GM18519 (cell line): Measurements from ENCODE around the gene ECT2.
"Not testable (repeated sequence)": the region's sequence is repeated elsewhere in the genome, so short reads cannot be mapped to it uniquely, and the experiment has no call there.

Source experiments
- ATAC-seq: cut with Tn5 transposase; IDR thresholded peaks from one replicate; pipeline ENCODE4 v1.9.1; 2021; ENCODE audit warnings: mild to moderate bottlenecking, moderate library complexity; ENCODE audit not compliant: unreplicated experiment, low FRiP score

Gene ECT2, protein sequence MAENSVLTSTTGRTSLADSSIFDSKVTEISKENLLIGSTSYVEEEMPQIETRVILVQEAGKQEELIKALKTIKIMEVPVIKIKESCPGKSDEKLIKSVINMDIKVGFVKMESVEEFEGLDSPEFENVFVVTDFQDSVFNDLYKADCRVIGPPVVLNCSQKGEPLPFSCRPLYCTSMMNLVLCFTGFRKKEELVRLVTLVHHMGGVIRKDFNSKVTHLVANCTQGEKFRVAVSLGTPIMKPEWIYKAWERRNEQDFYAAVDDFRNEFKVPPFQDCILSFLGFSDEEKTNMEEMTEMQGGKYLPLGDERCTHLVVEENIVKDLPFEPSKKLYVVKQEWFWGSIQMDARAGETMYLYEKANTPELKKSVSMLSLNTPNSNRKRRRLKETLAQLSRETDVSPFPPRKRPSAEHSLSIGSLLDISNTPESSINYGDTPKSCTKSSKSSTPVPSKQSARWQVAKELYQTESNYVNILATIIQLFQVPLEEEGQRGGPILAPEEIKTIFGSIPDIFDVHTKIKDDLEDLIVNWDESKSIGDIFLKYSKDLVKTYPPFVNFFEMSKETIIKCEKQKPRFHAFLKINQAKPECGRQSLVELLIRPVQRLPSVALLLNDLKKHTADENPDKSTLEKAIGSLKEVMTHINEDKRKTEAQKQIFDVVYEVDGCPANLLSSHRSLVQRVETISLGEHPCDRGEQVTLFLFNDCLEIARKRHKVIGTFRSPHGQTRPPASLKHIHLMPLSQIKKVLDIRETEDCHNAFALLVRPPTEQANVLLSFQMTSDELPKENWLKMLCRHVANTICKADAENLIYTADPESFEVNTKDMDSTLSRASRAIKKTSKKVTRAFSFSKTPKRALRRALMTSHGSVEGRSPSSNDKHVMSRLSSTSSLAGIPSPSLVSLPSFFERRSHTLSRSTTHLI

DNA sequence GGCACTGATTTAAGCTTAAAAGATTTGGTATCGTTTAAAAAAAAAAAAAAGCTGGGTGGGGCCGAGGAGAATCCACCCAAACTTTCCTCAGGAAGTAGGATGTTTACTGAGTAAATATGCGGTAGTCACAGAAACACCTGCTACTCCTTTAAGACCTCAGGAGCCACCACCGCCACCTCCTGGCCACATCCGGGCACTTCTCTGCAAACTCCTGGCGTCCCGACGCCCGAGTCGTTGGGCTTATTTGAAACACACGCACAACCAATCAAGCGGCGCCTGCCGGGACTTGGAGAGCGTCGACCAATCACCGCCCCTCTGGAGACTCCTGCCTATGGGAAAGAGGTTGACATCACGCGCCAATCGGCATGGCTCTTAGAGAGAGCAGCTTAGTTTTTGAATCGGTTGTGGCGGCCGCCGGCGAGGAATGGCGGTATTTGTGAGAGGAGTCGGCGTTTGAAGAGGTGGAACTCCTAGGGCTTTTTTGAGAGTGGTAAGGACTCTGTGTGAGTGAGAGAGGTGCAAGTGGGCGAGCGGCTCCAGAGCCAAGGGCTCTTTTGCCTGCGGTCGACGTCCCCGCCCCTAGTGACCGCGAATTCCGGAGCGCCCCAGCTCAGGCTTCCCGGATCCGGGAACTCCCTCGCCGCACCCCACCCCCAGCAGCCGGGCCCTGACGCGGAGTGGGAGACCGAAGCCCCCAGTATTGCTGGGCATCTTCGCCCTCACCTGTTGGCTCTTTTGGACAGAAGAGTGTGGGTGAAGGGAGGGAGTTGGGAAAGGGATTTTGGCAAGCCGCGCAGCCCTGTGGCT, at the start of gene ECT2:
Gene ECT2 (plus strand): TSS at position 359 of the 807 bp plus-strand sequence. CDS start 3,805 bp downstream, outside the sequence.
- peak; percentile 96 for ATAC-seq

DNA sequence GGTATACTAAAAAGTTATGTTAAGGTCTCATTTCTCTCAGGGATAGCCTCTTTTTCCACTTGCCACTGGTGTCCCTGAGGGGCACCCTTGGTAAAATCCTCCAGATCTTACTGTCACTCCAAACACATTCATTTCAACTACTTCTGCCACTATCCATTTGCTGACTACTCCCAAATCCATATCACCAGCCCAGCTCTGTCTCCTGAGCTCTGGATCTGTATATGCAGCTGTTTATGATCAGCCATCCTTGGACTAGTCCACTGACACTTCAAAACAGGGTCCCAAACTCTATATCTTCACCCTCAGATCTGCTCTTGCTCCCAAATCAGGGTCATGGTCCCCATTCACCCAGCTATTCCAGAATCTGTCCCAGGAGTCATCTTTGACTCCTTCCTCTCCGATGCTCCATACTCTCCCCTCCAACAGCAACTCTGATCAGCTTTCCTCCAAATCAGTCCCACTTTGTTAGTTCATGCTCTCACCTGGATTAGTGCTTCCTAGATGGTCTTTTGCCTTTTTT, 49.5 kb upstream of the ECT2 start:
- ATAC-seq: no peak

DNA sequence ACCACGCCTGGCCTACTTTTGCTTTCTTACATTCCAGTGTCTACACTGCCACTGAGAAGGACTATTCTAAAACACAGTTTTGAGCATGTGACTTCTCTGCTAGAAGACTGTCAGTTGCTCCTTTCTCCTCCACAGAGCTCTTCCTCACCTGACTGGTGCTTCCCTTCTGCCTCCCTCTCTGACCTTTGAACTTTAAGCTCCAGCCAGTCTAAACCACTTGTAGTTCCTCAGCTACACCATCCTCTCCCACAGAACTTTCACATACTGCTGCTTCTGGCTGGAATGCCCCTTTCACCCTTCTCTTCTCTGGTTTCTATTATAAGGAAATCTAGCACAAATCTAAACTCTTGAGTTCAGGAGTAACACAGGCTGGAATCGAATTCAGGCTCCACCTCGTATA, 48.8 kb upstream of the ECT2 start:
- no peak for ATAC-seq

DNA sequence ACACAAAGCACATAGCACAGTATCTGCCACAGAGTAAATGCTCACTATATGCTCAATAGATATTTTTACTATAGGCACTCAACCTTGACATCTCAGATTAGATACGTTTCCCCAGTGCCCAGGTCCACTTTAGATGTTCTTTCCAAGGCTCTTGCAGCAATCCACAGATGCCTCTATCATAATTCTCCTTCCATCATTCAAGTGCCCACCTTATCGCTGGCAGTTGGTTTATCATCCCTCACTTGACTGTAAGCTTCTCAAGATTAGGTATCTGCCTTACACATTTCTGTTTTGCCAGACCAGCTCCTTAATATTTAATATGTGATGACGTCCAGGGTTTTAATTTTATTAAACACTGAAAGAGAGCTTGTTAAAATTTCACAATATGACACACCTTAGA, 48.3 kb upstream of the ECT2 start:
- no peak for ATAC-seq

DNA sequence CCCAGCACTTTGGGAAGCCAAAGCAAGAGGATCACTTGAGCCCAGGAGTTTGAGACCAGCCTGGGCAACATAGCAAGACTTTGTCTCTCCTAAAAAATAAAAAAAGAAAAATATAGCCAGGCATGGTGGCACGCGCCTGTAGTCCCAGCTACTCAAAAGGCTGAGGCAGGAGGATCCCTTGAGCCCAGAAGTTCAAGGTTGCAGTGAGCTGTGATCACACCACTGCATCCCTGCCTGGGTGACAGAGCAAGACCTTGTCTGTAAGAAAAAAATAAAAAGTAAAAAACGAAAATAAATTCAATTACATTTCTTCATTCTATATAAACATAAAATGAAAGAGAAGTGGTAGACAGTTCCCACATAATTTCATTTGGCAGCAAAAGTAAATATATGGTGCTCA, 47.8 kb upstream of the ECT2 start:
- not testable (repeated sequence) for ATAC-seq

DNA sequence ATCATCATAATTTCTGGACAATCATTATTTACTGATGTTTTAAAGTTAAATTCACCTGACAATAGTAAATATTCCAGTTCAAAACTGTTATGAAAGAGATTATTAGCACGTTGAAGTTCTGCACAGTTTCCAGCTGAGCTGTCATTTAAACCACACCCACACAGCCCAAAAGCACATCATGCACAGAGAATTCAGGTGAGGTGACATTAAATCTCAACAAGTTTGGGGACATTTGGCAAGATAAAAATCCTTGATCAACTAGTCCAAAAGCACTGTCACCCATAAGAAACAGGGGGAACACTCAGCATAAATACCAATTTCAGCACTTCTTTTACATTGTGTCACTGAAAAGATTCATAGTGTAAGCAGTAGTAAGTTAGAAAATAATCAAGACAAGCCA, 46.5 kb upstream of the ECT2 start:
- ATAC-seq: no peak

DNA sequence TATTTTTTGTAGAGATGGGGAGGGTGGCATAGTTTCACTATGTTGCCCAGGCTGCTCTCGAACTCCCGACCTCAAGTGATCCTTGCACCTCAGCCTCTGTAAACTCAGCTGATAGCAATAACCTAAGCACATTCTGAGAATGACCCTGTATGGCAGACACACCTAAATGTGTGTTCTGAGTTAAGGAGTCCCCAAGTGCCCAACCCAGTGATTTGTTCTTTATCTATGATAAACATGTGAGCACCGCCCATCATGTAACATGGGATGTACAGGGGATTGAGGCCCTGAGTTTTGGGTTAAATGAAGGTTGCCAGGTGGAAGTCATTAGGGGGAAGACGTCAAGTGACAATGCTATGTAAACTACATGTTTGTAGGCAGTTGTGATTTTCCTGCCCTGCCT, 45.4 kb upstream of the ECT2 start:
- ATAC-seq: no peak

DNA sequence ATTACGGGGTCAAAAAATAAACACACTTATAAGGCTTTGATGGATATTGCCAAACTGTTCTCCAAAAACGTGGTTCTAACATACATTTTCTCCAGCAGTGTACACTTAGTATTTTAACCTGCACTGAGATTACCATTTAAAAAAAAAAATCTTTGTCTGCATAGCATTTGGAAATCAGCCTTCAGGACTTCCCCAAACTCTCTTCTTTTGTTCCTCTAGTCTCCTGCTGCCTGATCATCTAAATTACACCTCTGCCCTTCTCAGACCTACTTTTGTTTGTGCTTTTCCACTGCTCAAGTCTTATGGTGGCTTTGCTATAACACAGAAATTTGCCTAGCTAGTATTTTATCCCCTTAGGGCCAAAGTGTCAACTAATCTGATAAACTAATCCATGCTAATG, 43.5 kb upstream of the ECT2 start:
- ATAC-seq: no peak

DNA sequence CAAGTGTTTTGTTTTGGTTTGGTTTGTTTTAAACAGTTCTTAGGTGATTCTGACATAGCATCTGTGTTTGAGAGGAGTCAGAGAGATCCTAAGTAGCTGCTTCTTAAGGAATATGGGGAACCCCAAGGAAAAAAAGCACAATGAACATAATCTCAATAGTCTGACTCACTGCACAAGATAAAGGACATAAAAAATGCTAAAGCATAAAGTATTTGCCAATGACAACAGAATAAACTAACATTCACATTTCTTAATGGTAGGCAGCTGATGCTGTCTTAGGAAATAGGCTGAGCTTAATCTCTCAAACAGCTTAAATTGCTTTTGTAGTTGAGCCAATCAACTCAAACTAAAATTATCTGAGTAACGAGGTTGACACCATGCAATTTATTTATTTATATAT, 42.6 kb upstream of the ECT2 start:
- ATAC-seq: no peak

DNA sequence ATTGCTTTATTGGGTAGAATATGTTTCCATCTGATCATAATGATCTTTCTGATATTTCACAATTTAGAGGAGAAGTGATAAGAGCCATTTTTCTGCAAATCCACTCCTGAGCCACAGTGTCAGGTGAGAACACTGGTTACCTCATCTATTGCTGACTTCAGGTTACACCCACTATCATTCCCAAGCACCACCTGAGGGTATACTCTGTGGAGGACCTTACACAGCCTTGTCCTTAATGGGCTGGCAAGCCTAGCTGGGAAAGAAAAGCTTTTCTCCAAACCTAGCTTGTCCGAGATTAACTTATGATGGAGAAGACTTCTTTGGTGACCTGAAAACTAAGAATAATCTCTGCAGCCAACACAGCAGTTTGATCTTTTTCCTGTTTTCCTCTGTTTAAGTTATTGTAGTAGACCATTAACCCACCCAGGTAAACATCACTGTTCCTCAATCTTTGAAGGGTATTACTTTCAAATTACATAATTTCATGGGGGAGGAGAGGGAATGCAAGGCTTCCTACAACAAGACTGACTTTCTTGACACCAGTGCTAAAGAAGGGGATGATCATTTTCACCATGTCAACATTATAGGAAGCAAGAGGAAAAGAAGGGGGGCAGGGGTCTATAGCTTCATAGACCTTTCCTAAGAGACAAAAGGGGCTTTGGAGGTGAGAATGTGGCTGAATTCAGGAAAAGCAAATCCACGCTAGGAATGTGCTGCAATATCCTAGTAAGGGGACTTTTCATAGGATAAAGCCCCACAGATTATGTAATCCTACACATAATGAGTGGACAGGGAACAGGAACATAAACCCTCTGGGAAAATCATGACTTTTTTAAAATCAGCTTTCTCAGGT, 41.4 kb upstream of the ECT2 start:
- no peak for ATAC-seq

DNA sequence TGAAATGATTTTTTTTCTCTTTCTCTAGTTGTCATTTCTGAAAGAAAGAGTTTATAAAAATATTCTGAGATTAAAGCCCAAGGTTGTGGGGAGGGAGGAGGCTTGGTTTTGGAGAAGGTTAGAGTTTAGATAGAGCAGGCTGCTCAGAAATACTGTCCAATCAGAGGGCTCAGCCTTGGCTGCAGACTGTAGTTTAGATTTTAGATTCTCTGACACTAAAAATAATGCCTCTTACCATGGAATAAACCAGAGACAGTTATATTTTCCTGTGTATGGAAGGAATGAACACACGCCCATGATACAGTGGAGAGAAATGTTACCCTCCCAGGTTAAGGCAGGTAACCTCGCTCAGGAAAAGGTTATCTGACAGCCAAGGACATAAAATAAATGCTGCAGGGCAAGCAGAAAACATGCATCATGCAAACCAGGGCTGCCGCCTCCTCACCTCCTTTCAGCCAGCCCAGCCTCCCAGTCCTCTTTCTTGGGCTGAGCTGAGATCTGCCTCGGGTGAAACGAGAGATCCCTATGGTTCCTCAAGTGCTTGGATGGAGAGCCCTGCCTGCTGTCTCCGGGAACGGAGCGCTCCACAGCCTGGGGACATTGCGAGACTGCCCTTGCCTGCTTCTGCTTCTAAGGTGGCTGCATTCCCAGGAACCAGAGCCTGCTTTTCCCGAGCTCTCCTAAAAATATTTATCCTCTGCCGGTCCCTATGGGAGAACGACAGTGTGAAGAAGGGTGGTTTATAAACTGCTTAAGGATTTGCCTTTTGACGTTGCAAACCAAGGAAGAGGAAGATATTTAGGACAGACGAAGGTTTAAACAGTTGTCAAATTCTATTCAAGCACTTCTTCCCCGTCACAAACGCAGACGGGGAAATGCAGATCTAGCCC, 40.5 kb upstream of the ECT2 start:
- ATAC-seq: no peak

DNA sequence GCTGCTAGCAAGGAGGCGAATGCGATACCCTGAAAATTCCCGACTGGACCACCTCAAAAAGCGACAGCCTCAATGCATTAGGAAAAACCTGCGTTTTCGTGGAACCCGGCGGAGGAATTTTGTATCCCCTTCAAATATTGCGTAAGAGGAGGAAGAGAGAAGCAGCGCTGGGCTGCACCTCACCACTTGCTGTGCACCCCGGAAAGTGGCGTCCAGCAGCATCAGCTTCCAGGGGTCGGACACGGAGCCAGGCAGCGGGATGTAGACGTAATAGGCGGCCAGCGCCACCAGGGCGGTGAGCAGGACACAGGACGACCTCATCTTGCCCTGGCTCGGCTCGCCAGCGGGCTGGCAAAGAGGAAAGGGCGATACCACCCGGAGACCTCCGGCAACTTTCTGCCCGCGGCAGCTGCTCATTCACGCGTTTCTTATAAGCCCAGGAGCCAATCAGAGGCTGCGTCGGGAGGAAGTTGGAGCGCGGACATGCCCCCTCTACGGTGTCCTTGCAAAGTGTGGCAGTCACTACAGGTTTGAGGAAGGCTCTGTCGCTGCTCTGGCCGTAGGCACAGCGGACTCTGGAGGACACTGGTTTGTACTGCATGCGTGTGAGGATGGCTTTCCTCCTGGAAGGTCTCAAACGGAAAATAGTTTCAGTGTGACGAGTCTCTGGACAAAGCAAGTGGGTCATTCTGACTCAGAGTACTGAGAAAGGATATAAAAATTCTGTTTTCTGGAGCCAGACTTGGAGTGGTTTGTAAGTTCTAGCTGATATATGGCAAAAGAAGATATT, 39.7 kb upstream of the ECT2 start, which contains the start of gene NCEH1:
Gene NCEH1 (minus strand): TSS at position 404 of the 790 bp plus-strand sequence. CDS start 83 bp downstream, at position 321.
- peak; percentile 100 for ATAC-seq

DNA sequence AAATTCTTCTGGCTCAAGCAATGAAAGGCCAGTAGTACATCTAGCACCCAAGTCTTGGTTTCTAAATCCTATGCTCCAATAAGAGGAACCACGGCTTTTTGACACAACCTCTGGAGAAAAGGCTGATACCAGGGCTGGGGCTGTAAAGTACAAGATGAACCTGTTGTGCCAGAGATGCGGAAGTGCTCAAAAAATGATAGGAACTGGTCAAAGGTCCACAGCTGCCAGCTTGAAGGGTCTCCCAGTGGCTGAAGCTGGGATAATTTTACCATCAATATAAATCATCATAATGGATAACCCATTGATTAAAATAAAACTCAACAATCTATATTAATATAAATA, 39.1 kb upstream of the ECT2 start:
- peak; percentile 2 for ATAC-seq

DNA sequence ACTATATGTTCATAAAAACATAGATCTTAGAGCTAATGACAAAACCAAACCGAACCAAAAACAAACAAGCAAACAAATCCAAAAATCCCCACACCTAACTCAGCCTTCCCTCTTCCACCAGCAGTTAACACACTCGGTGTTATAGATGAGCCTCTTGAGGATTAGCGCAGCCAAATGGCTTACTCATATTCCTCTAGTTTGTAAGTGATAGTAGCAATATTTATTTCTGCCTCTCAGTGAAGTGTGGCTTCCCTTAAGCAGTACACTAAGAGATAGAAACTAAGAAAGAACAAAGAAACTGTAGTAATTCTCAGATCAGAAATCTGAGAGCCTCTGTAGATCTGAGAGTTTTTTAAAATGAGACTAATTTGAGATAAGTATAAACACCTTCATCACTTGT, 37.2 kb upstream of the ECT2 start:
- no peak for ATAC-seq

DNA sequence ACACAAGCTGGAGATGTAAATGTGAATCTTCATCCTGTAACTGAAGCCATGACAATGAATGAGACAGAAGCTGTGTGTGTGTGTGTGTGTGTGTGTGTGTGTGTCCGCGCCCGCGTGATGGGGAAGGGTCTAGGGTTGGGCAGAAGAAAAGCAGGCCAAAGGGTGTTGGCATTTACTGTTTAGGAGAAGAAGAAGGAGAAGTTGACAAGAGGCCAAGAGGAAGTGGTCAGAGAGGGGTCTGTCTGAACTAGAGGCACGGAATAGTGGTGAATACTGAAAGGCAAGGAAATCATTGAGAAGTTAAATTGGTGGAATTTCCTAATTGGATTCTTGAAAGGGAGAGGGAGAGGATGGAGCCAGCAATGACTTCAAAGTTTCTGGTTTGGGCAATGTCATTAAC, 34.0 kb upstream of the ECT2 start:
- ATAC-seq: no peak

DNA sequence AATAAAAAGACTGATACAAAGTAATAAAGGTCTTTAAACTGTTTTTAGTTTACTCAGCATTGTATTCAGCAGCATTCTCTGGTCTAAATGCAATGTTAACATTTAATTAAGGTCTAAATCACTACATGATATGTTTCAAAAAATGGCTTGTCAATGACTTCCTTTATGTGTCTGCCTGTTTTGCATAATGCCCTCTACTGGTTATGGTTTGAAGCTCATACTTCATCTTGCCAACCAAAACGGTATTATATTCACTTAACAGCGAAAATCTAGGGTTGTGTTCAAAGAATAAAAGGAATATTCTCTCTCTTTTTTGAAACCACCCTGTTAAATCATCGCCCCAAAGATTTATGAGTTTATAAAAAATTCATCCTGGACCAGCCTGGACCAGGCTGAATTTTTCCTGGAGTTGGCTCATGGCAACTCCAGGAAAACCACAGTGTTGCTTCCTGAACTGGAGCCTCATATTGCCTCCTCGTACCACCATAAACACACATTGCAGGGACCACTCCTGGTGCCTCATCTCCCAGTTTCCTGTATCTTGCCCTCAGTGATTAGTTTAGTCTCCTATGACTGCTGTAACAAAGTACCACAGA, 32.9 kb upstream of the ECT2 start:
- ATAC-seq: no peak

DNA sequence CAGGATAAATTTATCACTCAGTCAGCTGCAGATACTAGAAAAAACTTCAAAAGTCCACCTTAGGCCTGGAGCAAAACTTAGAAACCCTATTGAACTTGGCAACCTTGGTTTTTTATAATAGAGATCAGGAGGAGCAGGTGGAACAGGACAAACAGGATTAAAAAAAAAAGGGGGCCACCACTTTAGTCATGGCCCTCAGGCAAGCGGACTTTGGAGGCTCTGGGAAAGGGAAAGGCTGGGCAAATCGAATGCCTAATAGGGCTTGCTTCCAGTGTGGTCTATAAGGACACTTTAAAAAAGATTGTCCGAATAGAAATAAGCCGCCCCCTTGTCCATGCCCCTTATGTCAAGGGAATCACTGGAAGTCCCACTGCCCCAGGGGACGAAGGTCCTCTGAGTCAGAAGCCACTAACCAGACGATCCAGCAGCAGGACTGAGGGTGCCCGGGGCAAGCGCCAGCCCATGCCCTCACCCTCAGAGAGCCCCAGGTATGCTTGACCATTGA, 27.9 kb upstream of the ECT2 start:
- ATAC-seq: not testable (repeated sequence)
